ENCODE data around the gene CDK13. TPM values are rescaled to one million over a fixed set of nuclear protein-coding genes. Genes with fewer than 3 reads are reported as not detected.

The CDK13 gene
- total RNA-seq, 1 donor: 109 TPM

GRCh38 chr7:39936761-39937160 lies 13.3 kb upstream of the CDK13 start:
- H2AFZ ChIP-seq (ENCODE audit: low read length): no peak overlapping the region
- no peak for TF ChIP-seq CTCF (IDR thresholded peaks at IDR 0.05; ENCODE audit: extremely low read depth, low read depth, low read length)

GRCh38 chr7:39937366-39938153 lies 12.5 kb upstream of the CDK13 start:
- H3K4me2 ChIP-seq (ENCODE audit: insufficient read depth, low read length): no peak overlapping the region
- H3K36me3 ChIP-seq (ENCODE audit: insufficient read depth, low read length): no peaks in the 10 kb centered on the region
- no peak overlapping the region for H3K27ac ChIP-seq (ENCODE audit: low read depth, low read length)
- no peaks in the 10 kb centered on the region for H3K9me3 ChIP-seq (ENCODE audit: low read depth, low read length)
- no peak overlapping the region for H2AFZ ChIP-seq (ENCODE audit: low read length)
- H4K20me1 ChIP-seq (ENCODE audit: insufficient read depth, low read length): no peaks in the 10 kb centered on the region
- H3K4me1 ChIP-seq (ENCODE audit: insufficient read depth, low read length): no peaks in the 10 kb centered on the region
- no peak overlapping the region for H3K4me3 ChIP-seq (ENCODE audit: insufficient read depth, low read length)
- no peak for DNase-seq (ENCODE audit: insufficient read length, low spot score, missing footprints)
- TF ChIP-seq CTCF (IDR thresholded peaks at IDR 0.05; ENCODE audit: extremely low read depth, low read depth, low read length): no peak
- peaks cover 5% of the 10 kb centered on the region for H3K27me3 ChIP-seq (ENCODE audit: insufficient read depth, low read length)
- H3K79me2 ChIP-seq (ENCODE audit: insufficient read depth, low read length): no peaks in the 10 kb centered on the region

More at GRCh38 chr7:39936761-39937160, 13.3 kb upstream of the CDK13 start:
- Histone ChIP-seq H3K4me1 (ENCODE audit: insufficient read depth, low read length) (no peaks in the 10 kb centered on the region), H3K9me3 (ENCODE audit: low read depth, low read length) (no peaks in the 10 kb centered on the region), H3K36me3 (ENCODE audit: insufficient read depth, low read length) (no peaks in the 10 kb centered on the region), H3K27ac (ENCODE audit: low read depth, low read length) (no peak overlapping the region), H4K20me1 (ENCODE audit: insufficient read depth, low read length) (no peaks in the 10 kb centered on the region), H3K4me2 (ENCODE audit: insufficient read depth, low read length) (no peak overlapping the region), H3K79me2 (ENCODE audit: insufficient read depth, low read length) (no peaks in the 10 kb centered on the region), H3K4me3 (ENCODE audit: insufficient read depth, low read length) (no peak overlapping the region), H3K27me3 (ENCODE audit: insufficient read depth, low read length) (peaks cover 5% of the 10 kb centered on the region)
- no peak for DNase-seq (ENCODE audit: insufficient read length, low spot score, missing footprints)

GRCh38 chr7:39942883-39943282 lies 7.2 kb upstream of the CDK13 start:
- Histone ChIP-seq H3K36me3 (ENCODE audit: insufficient read depth, low read length) (no peaks in the 10 kb centered on the region), H2AFZ (ENCODE audit: low read length) (no peak overlapping the region), H3K4me2 (ENCODE audit: insufficient read depth, low read length) (no peak overlapping the region), H3K9me3 (ENCODE audit: low read depth, low read length) (no peaks in the 10 kb centered on the region), H3K4me1 (ENCODE audit: insufficient read depth, low read length) (no peaks in the 10 kb centered on the region), H3K79me2 (ENCODE audit: insufficient read depth, low read length) (no peaks in the 10 kb centered on the region), H3K27ac (ENCODE audit: low read depth, low read length) (no peak overlapping the region), H3K27me3 (ENCODE audit: insufficient read depth, low read length) (no peaks in the 10 kb centered on the region), H4K20me1 (ENCODE audit: insufficient read depth, low read length) (no peaks in the 10 kb centered on the region), H3K4me3 (ENCODE audit: insufficient read depth, low read length) (no peak overlapping the region)
- no peak for TF ChIP-seq CTCF (IDR thresholded peaks at IDR 0.05; ENCODE audit: extremely low read depth, low read depth, low read length)
- no peak for DNase-seq (ENCODE audit: insufficient read length, low spot score, missing footprints)

- no peaks in the 10 kb centered on the region for H3K36me3 ChIP-seq (ENCODE audit: insufficient read depth, low read length)
- H3K4me1 ChIP-seq (ENCODE audit: insufficient read depth, low read length): no peaks in the 10 kb centered on the region
- H3K9me3 ChIP-seq (ENCODE audit: low read depth, low read length): no peaks in the 10 kb centered on the region
- no peaks in the 10 kb centered on the region for H3K27me3 ChIP-seq (ENCODE audit: insufficient read depth, low read length)
- TF ChIP-seq CTCF (IDR thresholded peaks at IDR 0.05; ENCODE audit: extremely low read depth, low read depth, low read length): no peak
- peaks cover 6% of the 10 kb centered on the region for H4K20me1 ChIP-seq (ENCODE audit: insufficient read depth, low read length)
- no peak overlapping the region for H3K27ac ChIP-seq (ENCODE audit: low read depth, low read length)
- peaks cover 17% of the 10 kb centered on the region for H3K79me2 ChIP-seq (ENCODE audit: insufficient read depth, low read length)
- H2AFZ ChIP-seq (ENCODE audit: low read length): no peak overlapping the region
- H3K4me3 ChIP-seq (ENCODE audit: insufficient read depth, low read length): no peak overlapping the region
- H3K4me2 ChIP-seq (ENCODE audit: insufficient read depth, low read length): no peak overlapping the region
- no peak for DNase-seq (ENCODE audit: insufficient read length, low spot score, missing footprints)
Observed at GRCh38 chr7:39946693-39947092, 3.4 kb upstream of the CDK13 start.
